22Rv1 (cell line): ENCODE measurements around the gene DCD.

Experiments used
- ZFX ChIP-seq: fragments of 450-650 bp; IDR thresholded peaks from 2 replicates; pipeline ENCODE4 v1.6.1; 2017; ENCODE audit warnings: antibody characterized with exemption, borderline replicate concordance
- TF ChIP-seq, protein P1 (sequence below): fragments of 450-650 bp; IDR thresholded peaks from 2 replicates; pipeline ENCODE4 v1.5.1; 2017; ENCODE audit warnings: mild to moderate bottlenecking

DNA sequence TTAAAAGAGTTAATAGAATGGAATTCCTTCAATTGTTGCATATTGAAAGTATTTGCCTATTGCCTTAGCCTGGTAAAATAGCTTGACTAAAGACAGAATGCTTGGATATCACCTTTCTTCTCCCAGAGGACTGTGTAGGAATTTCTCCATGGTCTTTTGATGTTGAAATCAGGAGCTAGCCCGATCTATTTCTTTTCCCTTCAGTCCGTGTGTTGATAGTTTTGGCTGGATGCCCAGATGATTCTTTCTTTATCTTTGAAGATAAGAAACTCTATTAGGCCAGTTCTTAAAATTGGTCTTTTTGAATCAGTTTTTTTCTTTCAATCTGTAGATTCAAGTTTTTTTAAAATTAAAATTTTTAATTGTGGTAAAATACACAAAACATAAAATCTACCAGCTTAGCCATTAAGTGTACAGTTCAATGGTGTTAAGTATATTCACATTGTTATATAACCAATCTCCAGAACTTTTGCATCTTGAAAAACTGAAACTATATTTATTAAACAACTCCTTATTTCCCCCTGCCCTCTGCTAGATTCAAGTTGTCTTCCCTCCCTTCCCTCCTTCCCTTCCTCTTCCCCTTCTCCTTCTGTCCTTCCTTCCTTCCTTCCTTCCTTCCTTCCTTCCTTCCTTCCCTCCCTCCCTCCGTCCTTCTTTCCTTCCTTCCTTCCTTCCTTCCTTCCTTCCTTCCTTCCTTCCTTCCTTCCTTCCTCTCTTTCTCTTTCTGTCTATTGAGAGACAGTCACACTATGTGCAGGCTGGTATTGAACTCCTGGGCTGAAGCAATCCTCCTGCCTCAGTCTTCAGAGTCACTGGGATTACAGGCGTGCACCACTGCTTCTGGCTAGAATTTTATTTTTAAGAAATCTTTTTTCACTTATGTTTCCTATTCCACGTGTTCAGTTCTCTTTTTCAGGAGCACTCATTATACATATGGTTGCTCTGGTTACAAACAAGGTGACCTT is 23.6 kb downstream of the DCD start:
- TF ChIP-seq, protein P1, sequence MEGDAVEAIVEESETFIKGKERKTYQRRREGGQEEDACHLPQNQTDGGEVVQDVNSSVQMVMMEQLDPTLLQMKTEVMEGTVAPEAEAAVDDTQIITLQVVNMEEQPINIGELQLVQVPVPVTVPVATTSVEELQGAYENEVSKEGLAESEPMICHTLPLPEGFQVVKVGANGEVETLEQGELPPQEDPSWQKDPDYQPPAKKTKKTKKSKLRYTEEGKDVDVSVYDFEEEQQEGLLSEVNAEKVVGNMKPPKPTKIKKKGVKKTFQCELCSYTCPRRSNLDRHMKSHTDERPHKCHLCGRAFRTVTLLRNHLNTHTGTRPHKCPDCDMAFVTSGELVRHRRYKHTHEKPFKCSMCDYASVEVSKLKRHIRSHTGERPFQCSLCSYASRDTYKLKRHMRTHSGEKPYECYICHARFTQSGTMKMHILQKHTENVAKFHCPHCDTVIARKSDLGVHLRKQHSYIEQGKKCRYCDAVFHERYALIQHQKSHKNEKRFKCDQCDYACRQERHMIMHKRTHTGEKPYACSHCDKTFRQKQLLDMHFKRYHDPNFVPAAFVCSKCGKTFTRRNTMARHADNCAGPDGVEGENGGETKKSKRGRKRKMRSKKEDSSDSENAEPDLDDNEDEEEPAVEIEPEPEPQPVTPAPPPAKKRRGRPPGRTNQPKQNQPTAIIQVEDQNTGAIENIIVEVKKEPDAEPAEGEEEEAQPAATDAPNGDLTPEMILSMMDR, result no peak
- TF ChIP-seq ZFX, result no peak
